Astrocyte of the cerebellum (primary cell): Measurements from ENCODE around the gene CHD9NB.
"Not testable (repeated sequence)": the region's sequence is repeated elsewhere in the genome, so short reads cannot be mapped to it uniquely, and the experiment has no call there.

Experiments used
- DNase-seq: peaks from one replicate; pipeline ENCODE4 v3.0.0-alpha.2; 2011; ENCODE audit warnings: low read depth
- H3K4me3 ChIP-seq: 2 replicates; pipeline ENCODE4 v1.5.1; 2011; ENCODE audit warnings: mild to moderate bottlenecking, low read depth, low read length, moderate library complexity
- in situ Hi-C: cut with HindIII; loops from 2 replicates; pipeline ENCODE4 v1.10.0; 2017; ENCODE audit warnings: low sequenced_read_pairs
- TF ChIP-seq, protein P1 (sequence below): IDR thresholded peaks from 2 replicates; pipeline ENCODE4 v1.5.1; 2012; ENCODE audit warnings: low read length, low read depth, moderate library complexity, mild to moderate bottlenecking; ENCODE audit errors: missing control alignments

Gene CHD9NB

DNA sequence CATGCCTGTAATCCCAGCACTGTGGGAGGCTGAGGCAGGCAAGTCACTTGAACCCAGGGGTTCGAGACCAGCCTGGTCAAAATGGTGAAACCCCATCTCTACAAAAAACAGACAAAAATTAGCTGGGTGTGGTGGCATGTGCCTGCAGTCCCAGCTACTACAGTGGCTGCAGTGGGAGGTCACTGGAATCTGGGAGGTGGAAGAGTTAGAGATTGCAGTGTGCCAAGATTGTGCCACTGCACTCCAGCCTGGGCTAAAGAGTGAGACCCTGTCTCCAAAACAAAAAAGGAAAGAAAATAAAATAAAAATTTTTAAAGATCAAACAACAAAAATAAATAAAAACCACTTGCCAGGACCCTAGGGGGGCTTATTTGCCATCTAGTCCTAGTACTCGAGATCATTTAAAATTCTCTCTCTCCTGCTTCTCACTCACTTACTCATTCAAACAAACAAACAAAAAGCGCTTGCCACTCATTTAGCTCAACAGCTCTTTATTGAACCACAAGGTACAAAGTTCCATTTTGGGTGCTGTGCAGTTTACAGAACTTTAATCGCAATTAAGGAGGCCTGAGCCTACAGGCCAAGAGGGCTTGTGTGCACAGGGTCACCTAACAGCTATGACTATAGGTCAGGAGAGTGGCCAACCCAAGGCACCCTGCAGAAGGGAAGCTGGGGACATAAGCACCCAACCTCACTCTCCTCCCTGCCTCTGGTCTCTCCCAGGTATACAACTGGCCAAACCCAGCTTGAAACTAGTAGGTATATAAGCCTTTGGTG is 4.4 kb downstream of the CHD9NB start:
- H3K4me3 ChIP-seq: no peak overlapping the region
- in situ Hi-C loops: no loop called here
- DNase-seq: no peak
- TF ChIP-seq, protein P1, sequence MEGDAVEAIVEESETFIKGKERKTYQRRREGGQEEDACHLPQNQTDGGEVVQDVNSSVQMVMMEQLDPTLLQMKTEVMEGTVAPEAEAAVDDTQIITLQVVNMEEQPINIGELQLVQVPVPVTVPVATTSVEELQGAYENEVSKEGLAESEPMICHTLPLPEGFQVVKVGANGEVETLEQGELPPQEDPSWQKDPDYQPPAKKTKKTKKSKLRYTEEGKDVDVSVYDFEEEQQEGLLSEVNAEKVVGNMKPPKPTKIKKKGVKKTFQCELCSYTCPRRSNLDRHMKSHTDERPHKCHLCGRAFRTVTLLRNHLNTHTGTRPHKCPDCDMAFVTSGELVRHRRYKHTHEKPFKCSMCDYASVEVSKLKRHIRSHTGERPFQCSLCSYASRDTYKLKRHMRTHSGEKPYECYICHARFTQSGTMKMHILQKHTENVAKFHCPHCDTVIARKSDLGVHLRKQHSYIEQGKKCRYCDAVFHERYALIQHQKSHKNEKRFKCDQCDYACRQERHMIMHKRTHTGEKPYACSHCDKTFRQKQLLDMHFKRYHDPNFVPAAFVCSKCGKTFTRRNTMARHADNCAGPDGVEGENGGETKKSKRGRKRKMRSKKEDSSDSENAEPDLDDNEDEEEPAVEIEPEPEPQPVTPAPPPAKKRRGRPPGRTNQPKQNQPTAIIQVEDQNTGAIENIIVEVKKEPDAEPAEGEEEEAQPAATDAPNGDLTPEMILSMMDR: no peak

DNA sequence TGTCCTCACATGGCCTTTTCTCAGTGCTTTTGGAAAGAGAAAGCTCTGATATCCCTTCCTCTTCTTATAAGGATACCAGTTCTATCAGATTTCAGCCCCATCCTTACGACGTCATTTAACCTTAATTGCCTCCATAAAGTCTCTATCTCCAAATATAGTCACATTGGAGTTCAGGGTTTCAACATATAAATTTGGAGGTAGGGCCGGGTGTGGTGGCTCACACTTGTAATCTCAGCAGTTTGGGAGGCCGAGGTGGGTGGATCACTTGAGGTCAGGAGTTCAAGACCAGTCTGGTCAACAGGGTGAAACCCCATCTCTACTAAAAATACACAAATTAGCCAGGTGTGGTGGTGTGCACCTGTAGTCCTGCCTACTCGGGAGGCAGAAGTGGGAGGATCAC is 5.2 kb downstream of the CHD9NB start:
- H3K4me3 ChIP-seq, in situ Hi-C loops, DNase-seq: not testable (repeated sequence)

GRCh38 chr16:53045341-53046220 is 7.1 kb downstream of the CHD9NB start:
- in situ Hi-C loops: no loop called here
- no peak overlapping the region for H3K4me3 ChIP-seq
- TF ChIP-seq, protein P1: no peak
- DNase-seq: no peak

- H3K4me3 ChIP-seq: no peak overlapping the region
- no peak for DNase-seq
- TF ChIP-seq, protein P1: no peak
- in situ Hi-C loops: no loop called here
Observed at GRCh38 chr16:53043986-53044601, 8.6 kb downstream of the CHD9NB start.

GRCh38 chr16:53043428-53043831 is 9.3 kb downstream of the CHD9NB start:
- in situ Hi-C loops: no loop called here
- no peak for DNase-seq
- TF ChIP-seq, protein P1: no peak
- no peak overlapping the region for H3K4me3 ChIP-seq

DNA sequence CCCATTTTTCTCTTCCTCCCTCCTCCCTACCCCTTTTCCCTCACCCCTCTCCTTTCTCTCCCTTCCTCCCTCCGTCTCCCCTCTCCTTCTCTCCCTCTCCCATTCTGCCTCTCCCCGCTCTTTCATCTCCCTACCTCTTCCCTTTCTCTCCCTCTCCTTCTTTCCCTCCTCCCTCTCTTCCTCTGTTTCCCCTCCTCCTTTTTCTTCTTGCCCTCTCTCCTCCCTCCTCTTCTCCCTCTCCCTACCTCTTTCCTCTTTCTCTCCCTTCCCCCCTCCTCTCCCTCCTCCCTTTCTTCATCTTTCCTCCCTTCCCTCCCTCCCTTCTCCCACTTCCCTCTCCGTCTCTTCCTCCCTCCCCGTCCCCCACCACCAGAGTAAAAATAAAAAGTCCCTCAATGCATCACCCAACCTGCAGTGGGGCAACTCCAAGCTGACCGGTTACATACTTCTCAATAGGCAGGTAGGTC is 10.4 kb downstream of the CHD9NB start:
- in situ Hi-C loops: no loop called here
- no peak for DNase-seq
- no peak overlapping the region for H3K4me3 ChIP-seq
- TF ChIP-seq, protein P1: no peak
